Activated CD4-positive, alpha-beta T cell treated with anti-CD3 and anti-CD28 coated beads, Interleukin-2, amount 50 U/mL, for 4 hours (primary cell): ENCODE measurements around the gene TEX19.
"Not testable (repeated sequence)": the region's sequence is repeated elsewhere in the genome, so short reads cannot be mapped to it uniquely, and the experiment has no call there.

ENCODE experiments used
- DNase-seq, 2 experiments: peaks; one replicate each; pipeline ENCODE4 v3.0.0-alpha.2; 2020

The TEX19 gene

DNA sequence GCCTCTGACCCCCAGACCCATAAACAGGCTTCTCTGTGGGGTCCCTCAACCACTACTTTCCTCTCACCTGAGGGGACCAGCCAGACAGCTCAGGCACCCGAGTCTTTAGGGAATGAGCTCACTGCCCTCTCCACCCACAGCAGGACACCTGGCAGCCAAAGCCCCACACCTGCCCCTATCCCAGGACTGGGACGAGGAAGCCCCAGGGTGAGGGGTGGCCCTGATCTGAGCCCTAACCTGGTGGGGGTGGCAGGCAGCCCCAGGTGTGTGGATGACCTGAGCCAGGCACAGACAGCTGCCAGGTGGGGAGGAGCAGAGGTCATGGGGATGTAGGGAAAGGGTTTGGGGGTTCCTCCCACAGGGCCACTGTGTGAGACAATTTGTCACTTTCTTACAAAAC lies 1.7 kb upstream of the TEX19 start:
- no peak for DNase-seq

DNA sequence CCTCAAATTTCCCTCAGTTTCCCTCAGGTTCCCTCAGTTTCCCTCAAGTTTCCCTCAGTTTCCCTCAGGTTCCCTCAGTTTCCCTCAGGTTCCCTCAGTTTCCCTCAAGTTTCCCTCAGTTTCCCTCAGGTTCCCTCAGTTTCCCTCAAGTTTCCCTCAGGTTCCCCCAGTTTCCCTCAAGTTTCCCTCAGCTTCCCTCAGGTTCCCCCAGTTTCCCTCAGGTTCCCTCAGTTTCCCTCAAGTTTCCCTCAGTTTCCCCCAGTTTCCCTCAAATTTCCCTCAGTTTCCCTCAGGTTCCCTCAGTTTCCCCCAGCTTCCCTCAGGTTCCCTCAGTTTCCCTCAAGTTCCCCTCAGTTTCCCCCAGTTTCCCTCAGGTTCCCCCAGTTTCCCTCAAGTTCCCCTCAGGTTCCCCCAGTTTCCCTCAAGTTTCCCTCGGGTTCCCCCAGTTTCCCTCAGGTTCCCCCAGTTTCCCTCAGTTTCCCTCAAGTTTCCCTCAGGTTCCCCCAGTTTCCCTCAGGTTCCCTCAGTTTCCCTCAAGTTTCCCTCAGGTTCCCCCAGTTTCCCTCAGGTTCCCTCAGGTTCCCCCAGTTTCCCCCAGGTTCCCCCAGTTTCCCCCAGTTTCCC lies 516 bp downstream of the TEX19 start:
- DNase-seq: not testable (repeated sequence)

DNA sequence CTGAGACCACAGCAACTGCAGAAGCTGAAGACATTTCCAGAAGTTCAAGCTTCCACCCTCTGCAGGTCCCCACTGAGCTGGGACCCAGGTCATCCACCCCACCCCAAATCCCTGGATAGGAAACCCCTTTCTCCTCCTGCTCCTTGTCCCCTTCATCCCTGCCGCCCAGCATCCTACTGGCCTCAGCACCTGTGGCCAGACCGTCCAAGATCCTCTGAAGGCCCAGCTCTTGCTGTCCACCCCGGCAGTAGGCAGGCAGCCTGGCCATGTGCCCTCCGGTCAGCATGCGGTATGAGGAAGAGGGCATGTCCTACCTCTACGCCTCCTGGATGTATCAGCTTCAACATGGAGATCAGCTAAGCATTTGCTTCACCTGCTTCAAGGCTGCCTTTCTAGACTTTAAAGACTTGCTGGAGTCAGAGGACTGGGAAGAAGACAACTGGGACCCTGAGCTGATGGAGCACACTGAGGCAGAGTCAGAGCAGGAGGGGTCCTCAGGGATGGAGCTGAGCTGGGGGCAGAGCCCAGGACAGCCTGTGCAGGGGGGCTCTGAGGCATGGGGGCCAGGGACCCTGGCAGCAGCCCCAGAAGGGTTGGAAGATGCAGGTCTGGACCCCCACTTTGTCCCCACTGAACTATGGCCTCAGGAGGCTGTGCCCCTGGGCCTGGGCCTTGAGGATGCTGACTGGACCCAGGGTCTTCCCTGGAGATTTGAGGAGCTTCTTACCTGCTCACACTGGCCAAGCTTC lies 3.0 kb downstream of the TEX19 start:
- DNase-seq: no peak

DNA sequence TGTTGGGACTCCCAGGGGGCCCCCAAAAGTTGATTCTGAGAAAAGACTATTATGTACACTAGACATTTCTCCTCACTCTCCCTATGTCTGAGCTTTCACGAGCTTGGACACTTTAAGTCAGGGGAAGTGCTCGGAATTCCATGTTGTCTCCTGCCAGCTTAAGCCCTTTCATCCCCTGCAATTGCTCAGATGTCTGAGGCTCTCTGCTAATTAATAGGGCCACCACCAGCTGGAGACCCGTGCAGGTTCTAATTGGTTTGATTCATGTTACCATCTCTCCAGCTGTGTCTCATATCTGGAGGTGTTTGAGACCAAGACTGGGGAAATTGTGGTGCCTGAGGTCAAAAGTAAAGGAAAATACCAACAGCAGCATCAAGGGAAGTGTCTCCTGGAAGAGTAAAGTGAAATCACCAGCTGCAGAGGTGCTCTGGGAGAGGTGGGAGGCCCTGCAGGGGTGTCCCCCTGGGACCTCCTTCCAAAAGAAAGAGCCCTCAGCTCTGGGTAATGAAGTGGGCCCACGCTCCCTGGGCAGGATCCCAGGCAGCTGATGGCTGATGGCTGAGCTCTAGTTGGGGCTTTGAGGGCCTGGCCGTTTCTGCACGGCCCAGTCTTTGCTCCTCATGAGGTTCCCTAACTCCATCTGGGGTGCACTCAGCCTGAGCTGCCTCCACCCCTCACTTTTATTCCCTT lies 6.7 kb downstream of the TEX19 start:
- no peak for DNase-seq

DNA sequence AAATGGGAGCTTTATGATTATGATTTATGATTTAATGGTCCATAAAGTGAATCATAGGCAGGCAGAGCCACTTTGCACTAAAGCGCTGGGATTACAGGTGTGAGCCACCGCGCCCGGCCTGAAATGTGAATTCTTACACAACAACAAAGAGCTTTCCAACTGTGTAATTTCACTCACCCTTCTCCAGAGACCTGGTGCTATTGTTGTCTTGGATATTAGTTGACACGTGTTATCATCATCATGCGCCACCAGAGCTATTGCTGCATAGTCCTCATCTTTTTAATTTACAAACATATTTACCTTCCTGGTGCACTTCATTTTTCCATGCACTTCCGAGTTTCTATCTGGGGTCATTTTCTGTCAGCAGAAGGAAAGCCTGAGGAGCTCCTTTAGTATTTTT lies 7.7 kb downstream of the TEX19 start:
- no peak for DNase-seq

DNA sequence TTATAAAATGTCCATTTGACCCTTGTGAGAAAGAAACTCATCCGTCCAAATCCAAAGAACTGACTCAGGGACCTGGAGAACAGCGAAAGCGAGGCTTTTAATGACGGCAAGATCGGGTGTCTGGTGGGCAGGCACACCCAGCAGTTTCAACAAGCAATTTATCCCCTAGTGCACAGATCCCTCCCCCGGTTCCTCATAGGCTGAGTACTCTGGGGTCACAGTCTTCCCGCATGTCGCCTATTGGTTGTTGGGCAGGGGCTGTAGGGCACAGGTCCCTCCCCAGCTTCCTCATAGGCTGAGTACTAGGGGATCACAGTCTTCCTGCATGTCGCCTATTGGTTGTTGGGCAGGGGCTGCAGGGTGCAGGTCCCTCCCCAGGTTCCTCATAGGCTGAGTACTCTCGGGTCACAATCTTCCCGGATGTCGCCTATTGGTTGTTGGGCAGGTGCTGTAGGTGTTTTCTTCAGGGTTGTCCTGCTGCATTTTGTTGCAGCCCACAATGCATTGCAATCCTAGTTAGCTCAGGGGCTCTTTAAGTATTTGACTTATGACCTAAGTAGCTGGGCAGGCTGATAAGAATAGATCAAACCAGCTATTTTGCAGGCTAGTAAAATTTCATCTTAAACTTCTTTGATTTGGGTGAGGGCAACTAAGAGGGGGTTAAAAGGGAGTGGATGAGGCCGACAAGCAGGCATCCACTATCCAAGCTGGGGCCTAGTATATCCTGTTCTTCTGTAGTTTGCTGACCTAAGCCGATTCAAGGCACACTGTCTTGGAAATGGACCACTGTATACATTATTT lies 8.9 kb downstream of the TEX19 start:
- DNase-seq: no peak

DNA sequence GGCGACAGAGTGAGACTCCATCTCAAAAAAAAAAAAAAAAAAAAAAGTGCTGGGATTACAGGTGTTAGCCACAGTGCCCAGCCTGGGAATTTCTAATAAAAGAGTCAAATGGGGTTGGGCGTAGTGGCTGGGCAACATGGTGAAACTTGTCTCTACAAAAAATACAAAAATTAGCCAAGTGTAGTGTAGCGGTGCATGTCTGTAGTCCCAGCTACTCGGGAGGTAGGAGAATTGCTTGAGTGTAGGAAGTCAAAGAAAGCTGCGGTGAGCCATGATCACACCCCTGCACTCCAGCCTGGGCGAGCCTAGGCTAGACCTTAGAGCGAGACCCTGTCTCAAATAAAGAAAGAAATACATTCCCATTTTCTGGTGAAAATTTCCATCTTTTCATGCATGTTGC lies 10.2 kb downstream of the TEX19 start:
- DNase-seq: no peak

DNA sequence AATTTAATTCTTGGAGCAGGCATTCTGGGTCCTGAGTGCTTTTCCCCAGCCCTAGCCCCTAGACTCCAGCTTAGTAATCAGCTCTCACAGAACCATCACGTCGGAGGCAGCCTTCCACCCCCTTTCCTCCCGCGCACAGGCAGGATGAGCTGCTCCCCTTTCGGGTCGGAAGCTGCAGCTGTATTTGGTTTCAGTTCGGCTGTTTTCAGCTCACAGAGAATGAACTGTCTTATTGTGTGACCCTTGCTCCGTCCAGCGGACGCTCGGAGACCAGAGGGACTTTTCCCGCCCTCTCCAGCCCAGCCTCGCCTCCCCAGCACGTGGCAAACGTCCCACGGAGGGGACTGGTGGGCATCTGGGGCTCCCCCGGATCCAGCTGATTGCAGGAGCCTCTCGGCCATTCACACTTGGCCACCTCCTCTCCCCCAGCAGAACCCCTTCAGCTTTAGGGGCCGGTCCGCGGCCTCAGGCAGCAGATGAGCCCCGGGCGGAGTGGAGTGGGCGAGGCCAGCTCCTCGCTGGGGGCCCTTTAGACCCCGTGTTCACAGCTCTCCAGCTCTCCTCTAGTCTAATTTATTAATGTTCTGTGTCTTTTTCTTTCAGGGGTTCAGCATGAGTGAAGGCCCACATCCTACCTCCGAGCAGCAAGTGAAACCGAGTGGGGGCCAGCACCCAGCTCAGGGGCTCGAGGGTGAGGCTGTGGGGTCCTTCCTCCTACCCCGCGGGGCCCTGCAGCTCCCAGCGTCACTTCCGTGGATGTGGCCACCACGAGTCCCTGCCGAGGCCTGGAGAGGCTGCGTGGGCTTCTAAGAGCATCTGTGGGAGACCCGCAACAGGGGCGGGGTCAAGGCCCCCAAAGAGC lies 11.7 kb downstream of the TEX19 start:
- peak; percentile 23 to 37 for DNase-seq

DNA sequence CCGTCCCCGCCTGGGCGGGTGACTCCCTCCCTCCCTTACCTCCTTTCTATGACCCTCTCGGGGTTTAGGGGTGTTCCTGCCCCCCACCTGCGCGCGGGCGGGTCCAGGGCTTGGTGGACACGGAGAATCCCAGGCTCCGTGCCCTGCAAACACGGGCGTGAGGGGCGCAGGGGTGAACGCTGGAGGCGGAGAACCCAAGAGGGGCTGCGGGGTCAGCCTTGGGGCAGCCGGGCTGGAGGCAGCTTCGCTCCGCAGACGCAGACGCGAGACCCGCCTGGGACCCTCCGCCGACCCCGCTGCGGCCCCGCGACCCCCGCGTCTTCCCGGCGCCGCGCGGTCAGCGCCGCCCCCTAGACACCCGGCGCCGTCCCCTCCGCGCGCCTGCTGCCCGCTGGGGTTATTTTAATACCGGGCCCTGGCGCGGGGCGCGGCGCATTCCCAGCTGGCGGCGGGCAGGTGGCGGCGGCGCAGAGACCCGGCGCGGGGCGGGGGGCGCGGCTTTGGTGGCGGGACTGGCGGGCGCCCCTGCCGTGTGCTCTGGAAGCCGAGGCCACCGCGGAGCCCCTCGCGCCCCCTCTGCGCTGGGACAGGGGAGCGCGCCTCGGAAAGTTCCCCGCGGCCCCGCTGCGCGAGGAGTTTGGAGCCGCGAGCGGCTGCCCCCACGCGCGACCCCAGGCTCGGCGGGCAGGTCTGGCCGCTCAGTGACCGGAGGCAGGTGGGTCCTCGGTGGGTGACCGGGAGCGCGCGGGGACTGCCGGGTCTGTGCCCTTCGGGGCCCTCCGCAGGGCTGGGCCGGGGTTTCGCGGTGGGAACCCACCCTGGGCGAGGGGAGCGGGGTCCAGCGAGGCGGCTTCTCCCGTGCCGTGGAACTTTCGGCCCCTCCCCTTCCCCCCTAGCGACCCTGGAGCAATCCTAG lies 12.5 kb downstream of the TEX19 start, which contains the start of gene UTS2R:
UTS2R (plus strand) TSS at position 433 of the 916 bp plus-strand sequence. CDS start 2,560 bp downstream, outside the sequence.
- DNase-seq: no peak

DNA sequence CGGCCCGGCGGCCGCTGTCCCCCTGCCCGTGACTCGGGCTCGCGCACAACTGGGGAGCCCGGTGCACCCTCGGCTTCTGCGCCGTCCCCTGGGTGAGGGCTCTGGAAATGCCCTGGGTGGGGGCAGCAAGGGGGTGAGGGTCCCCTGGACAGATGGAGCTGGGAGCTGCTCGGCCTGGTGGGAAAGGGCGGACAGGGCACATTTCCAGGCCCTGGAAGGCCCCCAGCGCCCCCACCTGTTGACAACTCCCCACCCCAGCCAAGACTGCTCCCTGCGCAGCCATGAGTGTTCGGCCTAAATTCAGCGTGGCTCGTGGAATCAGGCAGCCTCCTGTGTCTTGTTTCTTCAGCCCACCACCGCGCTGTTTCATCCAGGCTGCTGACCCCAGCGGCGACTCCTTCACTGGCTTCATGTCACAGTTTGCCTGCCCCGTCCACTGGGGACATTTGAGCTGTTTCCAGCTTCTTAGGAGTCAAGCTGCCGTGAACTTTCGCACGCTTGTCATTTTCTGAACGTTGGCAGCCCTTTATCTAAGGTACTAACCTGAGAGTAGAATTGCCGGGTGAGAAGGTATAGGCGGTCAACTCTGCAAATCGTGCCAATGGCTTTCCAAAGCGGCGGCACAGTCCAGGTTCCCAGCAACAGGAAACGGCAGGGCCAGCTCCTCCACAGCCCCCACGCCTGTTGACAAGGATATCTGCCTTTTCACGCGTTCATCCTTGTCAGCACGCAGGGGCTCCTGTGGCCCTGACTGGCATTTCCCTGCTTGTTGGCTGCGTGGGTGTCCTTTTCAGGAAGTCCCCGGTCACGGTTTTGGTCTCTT lies 13.4 kb downstream of the TEX19 start:
- DNase-seq: no peak

DNA sequence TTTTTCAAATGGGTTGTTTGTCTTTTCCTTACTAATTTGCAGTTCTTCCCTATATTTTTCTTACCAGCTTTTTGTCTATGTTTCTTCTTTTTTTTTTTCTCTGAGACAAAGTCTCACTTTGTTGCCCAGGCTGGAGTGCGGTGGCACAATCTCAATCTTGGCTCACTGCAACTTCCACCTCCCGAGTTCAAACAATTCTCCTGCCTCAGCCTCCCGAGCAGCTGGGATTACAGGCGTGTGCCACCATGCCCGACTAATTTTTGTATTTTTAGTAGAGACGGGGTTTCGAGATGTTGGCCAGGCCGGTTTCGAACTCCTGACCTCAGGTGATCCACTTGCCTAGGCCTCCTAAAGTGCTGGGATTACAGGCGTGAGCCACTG lies 14.0 kb downstream of the TEX19 start:
- DNase-seq: not testable (repeated sequence)

DNA sequence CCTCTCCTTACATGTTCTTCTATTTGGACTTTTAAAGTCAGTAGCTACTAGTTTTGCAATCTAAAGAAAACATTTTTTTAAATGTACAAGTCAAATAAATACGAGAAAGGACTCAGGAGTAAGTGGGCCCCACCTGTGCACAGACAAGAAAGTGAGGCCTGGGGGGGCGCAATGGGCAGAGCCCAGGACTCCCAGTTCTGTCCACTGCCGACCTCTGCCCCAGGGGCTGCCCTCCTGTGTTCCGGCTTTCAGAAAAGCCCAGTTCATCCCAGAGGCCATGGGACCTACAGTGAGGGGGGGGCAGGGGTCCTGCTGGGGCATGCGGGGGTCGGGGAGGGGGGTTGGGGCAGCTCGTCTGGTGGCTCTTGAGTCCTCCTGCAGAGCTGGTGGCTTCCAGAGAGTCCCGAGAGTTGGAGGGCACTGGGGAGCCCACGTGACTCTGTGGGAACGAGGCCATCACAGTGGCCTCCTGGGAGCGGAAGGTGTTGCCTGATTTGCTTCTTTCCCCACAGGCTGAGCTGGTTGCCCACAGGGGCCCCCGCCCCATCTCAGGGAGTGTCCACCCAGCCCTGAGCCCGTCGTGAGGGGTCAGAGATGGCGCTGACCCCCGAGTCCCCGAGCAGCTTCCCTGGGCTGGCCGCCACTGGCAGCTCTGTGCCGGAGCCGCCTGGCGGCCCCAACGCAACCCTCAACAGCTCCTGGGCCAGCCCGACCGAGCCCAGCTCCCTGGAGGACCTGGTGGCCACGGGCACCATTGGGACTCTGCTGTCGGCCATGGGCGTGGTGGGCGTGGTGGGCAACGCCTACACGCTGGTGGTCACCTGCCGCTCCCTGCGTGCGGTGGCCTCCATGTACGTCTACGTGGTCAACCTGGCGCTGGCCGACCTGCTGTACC lies 14.9 kb downstream of the TEX19 start:
- no peak for DNase-seq

DNA sequence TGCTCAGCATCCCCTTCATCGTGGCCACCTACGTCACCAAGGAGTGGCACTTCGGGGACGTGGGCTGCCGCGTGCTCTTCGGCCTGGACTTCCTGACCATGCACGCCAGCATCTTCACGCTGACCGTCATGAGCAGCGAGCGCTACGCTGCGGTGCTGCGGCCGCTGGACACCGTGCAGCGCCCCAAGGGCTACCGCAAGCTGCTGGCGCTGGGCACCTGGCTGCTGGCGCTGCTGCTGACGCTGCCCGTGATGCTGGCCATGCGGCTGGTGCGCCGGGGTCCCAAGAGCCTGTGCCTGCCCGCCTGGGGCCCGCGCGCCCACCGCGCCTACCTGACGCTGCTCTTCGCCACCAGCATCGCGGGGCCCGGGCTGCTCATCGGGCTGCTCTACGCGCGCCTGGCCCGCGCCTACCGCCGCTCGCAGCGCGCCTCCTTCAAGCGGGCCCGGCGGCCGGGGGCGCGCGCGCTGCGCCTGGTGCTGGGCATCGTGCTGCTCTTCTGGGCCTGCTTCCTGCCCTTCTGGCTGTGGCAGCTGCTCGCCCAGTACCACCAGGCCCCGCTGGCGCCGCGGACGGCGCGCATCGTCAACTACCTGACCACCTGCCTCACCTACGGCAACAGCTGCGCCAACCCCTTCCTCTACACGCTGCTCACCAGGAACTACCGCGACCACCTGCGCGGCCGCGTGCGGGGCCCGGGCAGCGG lies 15.7 kb downstream of the TEX19 start:
- DNase-seq: no peak

DNA sequence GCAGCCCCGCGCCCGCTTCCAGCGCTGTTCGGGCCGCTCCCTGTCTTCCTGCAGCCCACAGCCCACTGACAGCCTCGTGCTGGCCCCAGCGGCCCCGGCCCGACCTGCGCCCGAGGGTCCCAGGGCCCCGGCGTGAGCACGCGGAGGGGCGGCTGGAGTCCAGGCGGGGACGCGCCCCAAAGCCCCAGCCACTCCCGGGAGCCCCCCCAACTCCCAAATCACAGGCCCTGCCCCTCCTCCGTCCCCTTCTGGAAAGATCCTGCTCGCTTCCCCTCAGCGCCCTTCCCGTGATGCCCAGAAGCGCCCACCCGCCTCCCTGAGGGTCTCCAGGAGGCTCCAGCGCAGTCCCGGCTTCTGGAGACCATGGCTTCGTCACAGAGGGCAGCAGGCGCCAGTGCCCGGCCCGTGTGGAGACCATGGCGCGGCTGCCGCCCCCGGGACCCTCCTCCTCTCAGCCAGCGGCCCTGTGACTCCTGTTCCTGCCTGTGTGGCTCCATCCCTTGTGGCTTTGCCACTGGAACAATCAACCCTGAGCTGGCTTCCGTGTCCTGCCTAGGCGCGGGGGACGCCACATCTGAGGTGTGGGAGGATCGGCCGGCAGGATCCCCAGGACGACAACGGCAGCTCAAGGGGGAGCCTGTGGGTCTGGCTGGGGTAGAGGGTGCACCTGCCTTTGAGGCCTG lies 16.5 kb downstream of the TEX19 start:
- DNase-seq: no peak

DNA sequence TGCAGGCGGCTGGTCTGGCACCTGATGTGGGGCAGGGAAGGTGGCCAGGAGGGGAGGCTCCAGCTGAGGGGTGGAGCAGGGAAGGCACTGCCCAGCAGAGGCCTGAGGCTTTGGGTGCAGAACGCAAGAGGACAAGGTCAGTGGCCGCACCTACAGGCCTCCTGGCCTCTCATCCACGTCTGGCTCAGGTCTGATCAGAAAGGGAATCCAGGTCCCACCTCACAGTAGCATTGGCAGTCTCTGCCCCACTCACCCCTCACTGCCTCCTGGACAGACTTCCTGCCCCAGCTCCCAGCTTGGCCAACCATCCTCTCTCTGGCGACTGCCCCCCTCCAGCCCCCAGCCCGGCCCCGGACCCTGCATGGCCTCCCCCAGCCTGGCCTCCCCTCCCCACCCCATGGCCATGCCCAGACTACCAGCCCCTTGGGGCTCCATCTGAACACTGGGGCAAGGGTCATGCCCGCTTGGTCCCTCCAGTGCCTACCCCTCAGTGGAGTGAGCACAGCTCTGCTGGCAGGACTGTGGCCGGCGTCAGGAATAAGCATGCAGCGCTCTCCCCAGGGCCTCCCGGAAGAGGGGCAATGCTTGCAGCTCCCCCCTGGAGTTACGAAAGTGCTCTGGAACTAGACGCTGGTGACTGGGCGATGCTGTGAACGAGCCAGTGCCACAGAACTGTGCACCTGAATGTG lies 17.1 kb downstream of the TEX19 start:
- DNase-seq: no peak

DNA sequence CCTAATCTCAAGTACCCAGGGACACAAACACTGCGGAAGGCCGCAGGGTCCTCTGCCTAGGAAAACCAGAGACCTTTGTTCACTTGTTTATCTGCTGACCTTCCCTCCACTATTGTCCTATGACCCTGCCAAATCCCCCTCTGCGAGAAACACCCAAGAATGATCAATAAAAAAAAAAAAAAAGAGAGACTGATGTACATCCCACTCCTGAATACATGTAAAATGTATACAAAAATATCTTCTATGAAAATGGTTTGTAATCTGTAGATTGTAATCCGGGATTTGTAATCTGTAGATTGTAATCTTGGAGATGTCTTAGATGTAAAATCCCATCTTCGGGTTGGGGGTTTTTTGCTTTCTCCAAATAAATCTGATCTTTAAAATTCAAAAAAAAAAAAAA lies 18.2 kb downstream of the TEX19 start:
- not testable (repeated sequence) for DNase-seq
